HepG2 (cell line): ENCODE data around the gene EHD4. TPM values are rescaled to one million over a fixed set of nuclear protein-coding genes. Genes with fewer than 3 reads are reported as not detected.

Experiments used
- ATAC-seq: fragments of 200-7000 bp; cut with Tn5 transposase; 3 replicates; pipeline ENCODE4 v1.9.1; 2020; ENCODE audit warnings: mild to moderate bottlenecking, moderate library complexity
- BruUV-seq: library from RNA; stranded (reverse); fragments of 400-500 nt; replicated peaks from 2 replicates; lab custom pipeline; 2021; lab: Mats Ljungman, UMichigan
- CTCF ChIA-PET: fragments of 300-600 bp; formaldehyde crosslinking; extraction: SDS; loops from one replicate; lab custom pipeline; 2021; ENCODE audit warnings: low total read pairs, inconsistent platforms, low intra/inter-chr PET ratio; lab: Yijun Ruan, JAX
- POLR2A ChIA-PET: fragments of 350-600 bp; sonication (Branson Sonifier 250); formaldehyde crosslinking; loops from one replicate; lab custom pipeline; 2020; ENCODE audit warnings: antibody characterized with exemption, inconsistent platforms; lab: Yijun Ruan, JAX
- DNase-seq: peaks from one replicate; pipeline ENCODE4 v3.0.0-alpha.2; 2015; ENCODE audit warnings: low spot score
- FAIRE-seq: peaks from 3 replicates; lab custom pipeline; 2011; peaks lifted over from hg19 to GRCh38; lab: Jason Lieb, UNC
- H2AFZ ChIP-seq: one replicate; pipeline ENCODE4 v1.6.1; 2011; ENCODE audit warnings: low read length, inconsistent platforms
- H3K27ac ChIP-seq: fragments of 300-600 bp; 3 replicates; pipeline ENCODE4 v1.8.0; 2011; ENCODE audit warnings: mixed run types, mild to moderate bottlenecking, mixed read lengths, low read length, inconsistent platforms; ENCODE audit not compliant: insufficient read depth; ENCODE audit errors: extremely low read length
- H3K27me3 ChIP-seq, 2 experiments: fragments of 200-600 bp in 1 of 2; 2 replicates in 1 of 2; 3 replicates in 1 of 2; pipeline versions ENCODE4 v1.6.0 to v1.8.0; 2011; ENCODE audit warnings: low read length in 2 of 2, mild to moderate bottlenecking in 2 of 2, moderate library complexity in 2 of 2, inconsistent platforms in 1 of 2; ENCODE audit not compliant: insufficient read depth in 2 of 2, control insufficient read depth in 1 of 2
- H3K36me3 ChIP-seq, 2 experiments: fragments of 200-600 bp in 1 of 2; replicated peaks in 1 of 2; 2 replicates in 1 of 2; 3 replicates in 1 of 2; pipeline versions ENCODE4 v1.5.1 to v1.8.0; 2011; ENCODE audit warnings: low read length in 2 of 2, inconsistent platforms in 1 of 2; ENCODE audit not compliant: insufficient read depth in 2 of 2, control insufficient read depth in 1 of 2
- H3K4me1 ChIP-seq: 2 replicates; pipeline ENCODE4 v1.5.1; 2012; ENCODE audit warnings: low read length, inconsistent platforms; ENCODE audit not compliant: insufficient read depth
- H3K4me2 ChIP-seq: 2 replicates; pipeline ENCODE4 v1.6.0; 2011; ENCODE audit warnings: low read depth, low read length, inconsistent platforms
- H3K4me3 ChIP-seq, 3 experiments: fragments of 200-600 bp in 1 of 3; sonication (generic), shearing (Covaris generic) in 1 of 3; replicated peaks in 1 of 3; 2 replicates each; pipeline ENCODE4 v1.5.1; 2011 to 2016; ENCODE audit warnings: low read length in 3 of 3, inconsistent platforms in 2 of 3, low read depth in 2 of 3, mild to moderate bottlenecking in 2 of 3, control low read depth in 1 of 3, mixed read lengths in 1 of 3; ENCODE audit not compliant: insufficient read depth in 1 of 3
- H3K79me2 ChIP-seq: one replicate; pipeline ENCODE4 v1.6.1; 2011; ENCODE audit warnings: low read length, inconsistent platforms; ENCODE audit not compliant: insufficient read depth
- H3K9ac ChIP-seq: 2 replicates; pipeline ENCODE4 v1.6.0; 2011; ENCODE audit warnings: mild to moderate bottlenecking, low read depth, low read length, inconsistent platforms; ENCODE audit not compliant: insufficient read depth
- H3K9me3 ChIP-seq: 2 replicates; pipeline ENCODE4 v1.5.1; 2012; ENCODE audit warnings: mild to moderate bottlenecking, low read length
- H4K20me1 ChIP-seq: 2 replicates; pipeline ENCODE4 v1.6.0; 2011; ENCODE audit warnings: inconsistent platforms, mild to moderate bottlenecking, low read length, moderate library complexity; ENCODE audit not compliant: insufficient read depth
- DBP ChIP-seq: sonication (generic); formaldehyde crosslinking; IDR thresholded peaks from 2 replicates; pipeline ENCODE4 v1.4.0; 2020; ENCODE audit warnings: missing genetic modification reagents; ENCODE audit errors: not compliant biosample characterization
- MEIS1 ChIP-seq: sonication (generic); formaldehyde crosslinking; IDR thresholded peaks from 2 replicates; pipeline ENCODE4 v1.9.0; 2021; ENCODE audit warnings: mild to moderate bottlenecking, missing genetic modification reagents, moderate library complexity, borderline replicate concordance
- MIER2 ChIP-seq: IDR thresholded peaks from 2 replicates; pipeline ENCODE4 v1.6.1; 2016; ENCODE audit warnings: missing biosample characterization, missing genetic modification reagents
- SMAD1 ChIP-seq: sonication (generic); formaldehyde crosslinking; IDR thresholded peaks from 2 replicates; pipeline ENCODE4 v1.4.0; 2020; ENCODE audit warnings: missing genetic modification reagents, low read depth, mild to moderate bottlenecking, borderline replicate concordance
- SOX6 ChIP-seq, 2 experiments: fragments of 450-650 bp in 1 of 2; sonication (generic) in 1 of 2; formaldehyde crosslinking in 1 of 2; IDR thresholded peaks; 2 replicates each; pipeline versions ENCODE4 v1.4.0 to v1.6.1; 2017 to 2020; ENCODE audit warnings: antibody characterized with exemption in 1 of 2, mild to moderate bottlenecking in 1 of 2, missing genetic modification reagents in 1 of 2
- ZNF496 ChIP-seq: sonication (generic); formaldehyde crosslinking; IDR thresholded peaks from 2 replicates; pipeline ENCODE4 v1.8.1; 2023; ENCODE audit warnings: mild to moderate bottlenecking, moderate library complexity, missing genetic modification reagents; ENCODE audit not compliant: insufficient replicate concordance
- ZNF564 ChIP-seq: sonication (generic); formaldehyde crosslinking; IDR thresholded peaks from 2 replicates; pipeline ENCODE4 v1.8.1; 2023; ENCODE audit warnings: mild to moderate bottlenecking, missing genetic modification reagents
- ZNF614 ChIP-seq: IDR thresholded peaks from 2 replicates; pipeline ENCODE4 v1.6.1; 2018; ENCODE audit warnings: missing biosample characterization, missing genetic modification reagents, inconsistent platforms, borderline replicate concordance
- ZSCAN5A ChIP-seq: sonication (generic); formaldehyde crosslinking; IDR thresholded peaks from 2 replicates; pipeline ENCODE4 v1.8.0; 2022; ENCODE audit warnings: mild to moderate bottlenecking, missing genetic modification reagents, borderline replicate concordance
- WGBS: methylation state at CpG from one replicate; pipeline ENCODE4 v1.1.6; 2017; ENCODE audit warnings: low lambda C conversion rate; 5-methylcytosine and 5-hydroxymethylcytosine counted together
- in situ Hi-C: cut with HindIII; loops from 2 replicates; pipeline ENCODE4 v1.10.0; 2017; ENCODE audit warnings: low pct_unique_long_range_greater_than_20kb; ENCODE audit not compliant: extremely low pct_ligation_motif_present
- intact Hi-C: fragments of 100-400 bp; cut with micrococcal nuclease; formaldehyde crosslinking; loops from one replicate; pipeline ENCODE4 v1.10.0; 2022; ENCODE audit not compliant: unreplicated experiment
- polyA plus RNA-seq, 8 experiments: library from polyadenylated mRNA; depleted of rRNA in 3 of 8; stranded (reverse) in 7 of 8; unstranded in 1 of 8; fragments of >200 nt; fragmentation: Illumina TruSeq in 4 of 8; extraction: Trizol in 4 of 8; gene quantifications; 2 replicates each; pipeline versions ENCODE4 v1.2.1 to v1.2.3, GENCODE V29; 2011 to 2016; ENCODE audit warnings: low read depth in 4 of 8, missing spikeins in 1 of 8, mixed read lengths in 1 of 8; ENCODE audit not compliant: insufficient read depth in 1 of 8
- total RNA-seq, 5 experiments: library from RNA; depleted of rRNA; stranded (reverse); fragments of >200 nt; fragmentation: Illumina TruSeq; extraction: Trizol; gene quantifications; 2 replicates each; pipeline ENCODE4 v1.2.3, GENCODE V29; 2016; ENCODE audit warnings: low read depth in 1 of 5

Gene EHD4
- total and polyA plus RNA-seq, 2 of the 13 experiments (the other 11 are each of a cell fraction or from before 2014, with no cell fraction given) = 3.1 to 4.8 TPM

GRCh38 chr15:41883484-41883825 lies 88.9 kb downstream of the EHD4 start:
- Histone ChIP-seq H3K4me3 (no peak overlapping the region), H3K4me1 (peaks cover 8% of the 10 kb centered on the region; the same call in 1 of the 2 replicates), H3K27ac (no peak overlapping the region), H2AFZ (no peak overlapping the region), H3K9ac (no peak overlapping the region), H3K79me2 (no peaks in the 10 kb centered on the region), H3K36me3 (no peaks in the 10 kb centered on the region), H4K20me1 (0 out of 2 replicates have a peak, but pooled peaks cover 3% of the 10 kb centered on the region), H3K4me2 (no peak overlapping the region), H3K9me3 (no peaks in the 10 kb centered on the region), H3K27me3 (peaks cover 11 to 63% of the 10 kb centered on the region in 2 experiments; a peak in 4 of 5 replicates)
- FAIRE-seq (no peak), ATAC-seq (peak; percentile 11; the same call in 2 of the 3 replicates), DNase-seq (no peak)
- WGBS = no CpG with 5 or more reads among the region's 2 CpGs
- ChIA-PET POLR2A (no interaction called here), CTCF (no interaction called here)
- in situ Hi-C loops (no loop called here), intact Hi-C loops (no loop called here)
- TF ChIP-seq SMAD1 (CRISPR knock-in tag) = no peak
- TF ChIP-seq DBP = no peak
- no peak for TF ChIP-seq ZSCAN5A
- TF ChIP-seq MIER2 (CRISPR knock-in tag) = no peak
- TF ChIP-seq ZNF564 (CRISPR knock-in tag) = no peak
- TF ChIP-seq ZNF496 (CRISPR knock-in tag) = no peak
- no peak for TF ChIP-seq ZNF614 (CRISPR knock-in tag)
- TF ChIP-seq MEIS1 (CRISPR knock-in tag) = no peak
- no peak for TF ChIP-seq SOX6 (IDR thresholded peaks at IDR 0.05)
- TF ChIP-seq SOX6 (CRISPR knock-in tag; IDR thresholded peaks at IDR 0.05) = no peak
- BruUV-seq = no TSS peak
